C4-2B (cell line): ENCODE measurements around the gene RBM20.

Experiments used
- ZFX ChIP-seq: fragments of 450-650 bp; IDR thresholded peaks from 2 replicates; pipeline ENCODE4 v1.6.1; 2017
- TF ChIP-seq, protein P1 (sequence below): fragments of 450-650 bp; conservative IDR thresholded peaks from 2 replicates; pipeline ENCODE4 v1.5.1; 2017; ENCODE audit warnings: mild to moderate bottlenecking

DNA sequence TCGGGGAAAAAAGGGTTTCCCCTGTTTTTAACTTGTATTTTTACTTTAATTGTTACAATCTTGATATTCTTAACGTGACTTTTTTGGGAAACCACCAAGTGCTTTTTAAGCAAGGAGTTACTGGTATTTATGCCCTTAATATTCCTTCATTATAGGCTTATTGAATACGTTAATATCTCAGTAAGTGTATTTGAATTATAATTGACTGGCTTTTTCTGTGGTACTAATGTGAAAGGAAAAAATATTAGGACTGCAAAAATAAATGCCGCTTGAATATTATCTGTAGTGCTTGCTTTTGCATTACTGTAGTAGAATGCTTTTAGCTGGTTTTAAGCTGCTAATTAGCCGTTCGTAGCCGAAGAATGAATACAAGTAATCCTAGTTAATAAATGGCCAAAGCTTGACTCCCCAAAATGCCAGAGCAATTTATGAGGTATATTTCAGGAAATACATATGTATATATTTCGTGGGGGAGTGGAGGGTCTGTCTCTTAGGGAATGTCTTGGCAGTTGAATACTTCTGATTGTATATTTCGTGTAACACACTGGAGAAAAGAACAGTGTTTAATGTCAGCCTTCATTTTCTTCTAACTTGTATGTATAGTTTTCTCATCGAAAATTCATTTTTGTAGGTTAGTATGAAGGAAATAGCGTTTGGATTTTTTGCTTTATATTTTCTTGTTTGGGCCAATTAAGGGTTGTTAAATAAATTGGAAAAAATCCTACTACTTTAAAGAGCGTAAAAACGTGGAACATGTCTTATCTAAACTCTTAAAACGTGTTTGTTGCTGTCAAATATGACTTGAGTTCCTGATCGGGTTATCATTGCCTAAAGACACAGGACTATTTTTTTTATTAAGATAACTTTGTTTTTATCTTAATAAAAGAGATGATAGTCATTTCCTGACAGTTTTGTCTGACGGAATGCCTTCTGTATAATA is 229.1 kb downstream of the RBM20 start:
- TF ChIP-seq, protein P1, sequence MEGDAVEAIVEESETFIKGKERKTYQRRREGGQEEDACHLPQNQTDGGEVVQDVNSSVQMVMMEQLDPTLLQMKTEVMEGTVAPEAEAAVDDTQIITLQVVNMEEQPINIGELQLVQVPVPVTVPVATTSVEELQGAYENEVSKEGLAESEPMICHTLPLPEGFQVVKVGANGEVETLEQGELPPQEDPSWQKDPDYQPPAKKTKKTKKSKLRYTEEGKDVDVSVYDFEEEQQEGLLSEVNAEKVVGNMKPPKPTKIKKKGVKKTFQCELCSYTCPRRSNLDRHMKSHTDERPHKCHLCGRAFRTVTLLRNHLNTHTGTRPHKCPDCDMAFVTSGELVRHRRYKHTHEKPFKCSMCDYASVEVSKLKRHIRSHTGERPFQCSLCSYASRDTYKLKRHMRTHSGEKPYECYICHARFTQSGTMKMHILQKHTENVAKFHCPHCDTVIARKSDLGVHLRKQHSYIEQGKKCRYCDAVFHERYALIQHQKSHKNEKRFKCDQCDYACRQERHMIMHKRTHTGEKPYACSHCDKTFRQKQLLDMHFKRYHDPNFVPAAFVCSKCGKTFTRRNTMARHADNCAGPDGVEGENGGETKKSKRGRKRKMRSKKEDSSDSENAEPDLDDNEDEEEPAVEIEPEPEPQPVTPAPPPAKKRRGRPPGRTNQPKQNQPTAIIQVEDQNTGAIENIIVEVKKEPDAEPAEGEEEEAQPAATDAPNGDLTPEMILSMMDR, result no peak
- no peak for TF ChIP-seq ZFX
